ENCODE results near the gene PAQR5. TPM values are rescaled to one million over a fixed set of nuclear protein-coding genes. Genes with fewer than 3 reads are reported as not detected.

Gene PAQR5
- total RNA-seq, 3 donors from 2014 or later, result 0.96 to 2.6 (median 2.0) TPM

- intact Hi-C loops (cut with DNase I; ENCODE audit: low total_unique reads), result no loop called here
- DNase-seq (ENCODE audit: low spot score in 2 of 2), result no peak
- no peaks in the 10 kb centered on the region for H3K27me3 ChIP-seq
- H3K27ac ChIP-seq, result no peak overlapping the region
- no peak overlapping the region for H3K4me3 ChIP-seq
- no peaks in the 10 kb centered on the region for H3K4me1 ChIP-seq
- no peaks in the 10 kb centered on the region for H3K36me3 ChIP-seq
- no peaks in the 10 kb centered on the region for H3K9me3 ChIP-seq
- no peak for TF ChIP-seq POLR2AphosphoS5 (IDR thresholded peaks at IDR 0.05)
- no peak for TF ChIP-seq POLR2A (IDR thresholded peaks at IDR 0.05)
- TF ChIP-seq CTCF (IDR thresholded peaks at IDR 0.05), result no peak
These were observed 136.0 kb downstream of the PAQR5 start for GRCh38 chr15:69434679-69435078.

GRCh38 chr15:69435985-69436384, 137.3 kb downstream of the PAQR5 start:
- intact Hi-C loops (cut with DNase I; ENCODE audit: low total_unique reads), result no loop called here
- no peaks in the 10 kb centered on the region for H3K27me3 ChIP-seq

GRCh38 chr15:69436951-69437350, 138.2 kb downstream of the PAQR5 start:
- Histone ChIP-seq H3K4me3 (no peak overlapping the region), H3K4me1 (no peaks in the 10 kb centered on the region), H3K36me3 (no peaks in the 10 kb centered on the region), H3K9me3 (no peaks in the 10 kb centered on the region), H3K27me3 (no peaks in the 10 kb centered on the region), H3K27ac (no peak overlapping the region)
- intact Hi-C loops (cut with DNase I; ENCODE audit: low total_unique reads), result no loop called here
- TF ChIP-seq POLR2AphosphoS5 (IDR thresholded peaks at IDR 0.05) (no peak), POLR2A (IDR thresholded peaks at IDR 0.05) (no peak), CTCF (IDR thresholded peaks at IDR 0.05) (no peak)
- DNase-seq (ENCODE audit: low spot score in 2 of 2), result no peak

More at GRCh38 chr15:69435985-69436384, 137.3 kb downstream of the PAQR5 start:
- Histone ChIP-seq H3K9me3 (no peaks in the 10 kb centered on the region), H3K4me3 (no peak overlapping the region), H3K4me1 (no peaks in the 10 kb centered on the region), H3K36me3 (no peaks in the 10 kb centered on the region), H3K27ac (no peak overlapping the region)
- no peak for DNase-seq (ENCODE audit: low spot score in 2 of 2)
- TF ChIP-seq POLR2A (IDR thresholded peaks at IDR 0.05), result no peak
- no peak for TF ChIP-seq POLR2AphosphoS5 (IDR thresholded peaks at IDR 0.05)
- TF ChIP-seq CTCF (IDR thresholded peaks at IDR 0.05), result no peak

- no peak overlapping the region for H3K27ac ChIP-seq
- no peaks in the 10 kb centered on the region for H3K27me3 ChIP-seq
- intact Hi-C loops (cut with DNase I; ENCODE audit: low total_unique reads), result no loop called here
- no peaks in the 10 kb centered on the region for H3K4me1 ChIP-seq
- H3K36me3 ChIP-seq, result no peaks in the 10 kb centered on the region
- no peak for DNase-seq (ENCODE audit: low spot score in 2 of 2)
- no peak overlapping the region for H3K4me3 ChIP-seq
- H3K9me3 ChIP-seq, result no peaks in the 10 kb centered on the region
- TF ChIP-seq POLR2A (IDR thresholded peaks at IDR 0.05), result no peak
- no peak for TF ChIP-seq CTCF (IDR thresholded peaks at IDR 0.05)
- TF ChIP-seq POLR2AphosphoS5 (IDR thresholded peaks at IDR 0.05), result no peak
These were observed 140.9 kb downstream of the PAQR5 start for GRCh38 chr15:69439623-69440022.

- H3K4me1 ChIP-seq, result no peaks in the 10 kb centered on the region
- H3K9me3 ChIP-seq, result no peaks in the 10 kb centered on the region
- H3K27me3 ChIP-seq, result no peaks in the 10 kb centered on the region
- H3K36me3 ChIP-seq, result no peaks in the 10 kb centered on the region
- TF ChIP-seq POLR2AphosphoS5 (IDR thresholded peaks at IDR 0.05) (no peak), CTCF (IDR thresholded peaks at IDR 0.05) (no peak), POLR2A (IDR thresholded peaks at IDR 0.05) (no peak)
- no peak overlapping the region for H3K27ac ChIP-seq
- DNase-seq (ENCODE audit: low spot score in 2 of 2), result no peak
- no peak overlapping the region for H3K4me3 ChIP-seq
- intact Hi-C loops (cut with DNase I; ENCODE audit: low total_unique reads), result no loop called here
These were observed 144.4 kb downstream of the PAQR5 start for GRCh38 chr15:69443032-69443611.
